GM19351 (cell line): ENCODE measurements around the gene ZMYND11.
"Not testable (repeated sequence)": the region's sequence is repeated elsewhere in the genome, so short reads cannot be mapped to it uniquely, and the experiment has no call there.

Source experiments
- ATAC-seq: cut with Tn5 transposase; IDR thresholded peaks from one replicate; pipeline ENCODE4 v1.9.1; 2021; ENCODE audit warnings: mild to moderate bottlenecking, moderate library complexity; ENCODE audit not compliant: unreplicated experiment

The ZMYND11 gene

GRCh38 chr10:279232-279631 is 144.0 kb downstream of the ZMYND11 start:
- no peak for ATAC-seq

GRCh38 chr10:279655-280054 is 144.4 kb downstream of the ZMYND11 start:
- no peak for ATAC-seq

GRCh38 chr10:282294-283139 is 147.3 kb downstream of the ZMYND11 start:
- peak; percentile 50 for ATAC-seq

GRCh38 chr10:283140-283479 is 147.9 kb downstream of the ZMYND11 start:
- peak; percentile 2 for ATAC-seq

- ATAC-seq = peak; percentile 87
Observed at GRCh38 chr10:283916-284356, 148.7 kb downstream of the ZMYND11 start.

- no peak for ATAC-seq
Observed at GRCh38 chr10:285216-285615, 150.0 kb downstream of the ZMYND11 start.

- ATAC-seq = no peak
Observed at GRCh38 chr10:287026-287709, 151.9 kb downstream of the ZMYND11 start.

GRCh38 chr10:287814-288213 is 152.6 kb downstream of the ZMYND11 start:
- ATAC-seq = no peak

GRCh38 chr10:288316-289200 is 153.3 kb downstream of the ZMYND11 start:
- ATAC-seq = no peak

GRCh38 chr10:289581-289980 is 154.3 kb downstream of the ZMYND11 start:
- ATAC-seq = no peak

- ATAC-seq = no peak
Observed at GRCh38 chr10:290026-290725, 154.9 kb downstream of the ZMYND11 start.

- ATAC-seq = no peak
Observed at GRCh38 chr10:293636-294035, 158.4 kb downstream of the ZMYND11 start.

GRCh38 chr10:297567-297966 is 162.3 kb downstream of the ZMYND11 start:
- no peak for ATAC-seq

- no peak for ATAC-seq
Observed at GRCh38 chr10:298033-298432, 162.8 kb downstream of the ZMYND11 start.

GRCh38 chr10:299512-299911 is 164.3 kb downstream of the ZMYND11 start:
- peak; percentile 51 for ATAC-seq

- peak; percentile 91 for ATAC-seq
Observed at GRCh38 chr10:299969-300368, 164.7 kb downstream of the ZMYND11 start.

GRCh38 chr10:300580-300979 is 165.3 kb downstream of the ZMYND11 start:
- not testable (repeated sequence) for ATAC-seq

GRCh38 chr10:301536-301935 is 166.3 kb downstream of the ZMYND11 start:
- ATAC-seq = no peak
